CD4-positive, alpha-beta T cell (primary cell): ENCODE data around the gene CHM. TPM values are rescaled to one million over a fixed set of nuclear protein-coding genes. Genes with fewer than 3 reads are reported as not detected.

Experiments used
- ATAC-seq: fragments of 200-7000 bp; cut with Tn5 transposase; one replicate; pipeline ENCODE4 v1.10.0; 2022; ENCODE audit warnings: mild to moderate bottlenecking; ENCODE audit not compliant: poor library complexity
- CTCF ChIA-PET: fragments of 350-600 bp; sonication (Branson Sonifier 250); formaldehyde crosslinking; loops from one replicate; lab custom pipeline; 2021; ENCODE audit warnings: antibody characterized with exemption, inconsistent platforms; lab: Charles Lee
- POLR2A ChIA-PET: fragments of 350-600 bp; sonication (Branson Sonifier 250); formaldehyde crosslinking; loops from one replicate; lab custom pipeline; 2021; ENCODE audit warnings: antibody characterized with exemption, inconsistent platforms; lab: Charles Lee
- DNase-seq, 14 experiments: peaks; one replicate each; pipeline ENCODE4 v3.0.0-alpha.2; 2013 to 2020; ENCODE audit warnings: mixed read lengths in 2 of 14
- H3K27ac ChIP-seq, 2 donors: one replicate each; pipeline versions ENCODE4 v1.5.1 to v1.7.0; 2013; ENCODE audit warnings: low read length in 2 of 2, low read depth in 1 of 2, mild to moderate bottlenecking in 1 of 2
- H3K27me3 ChIP-seq, 2 experiments: 1 replicate in 1 of 2; 2 replicates in 1 of 2; pipeline versions ENCODE4 v1.6.1 to v1.7.0; 2013; ENCODE audit warnings: low read length in 2 of 2, control low read depth in 1 of 2, mild to moderate bottlenecking in 1 of 2, moderate library complexity in 1 of 2; ENCODE audit not compliant: insufficient read depth in 2 of 2, control insufficient read depth in 1 of 2
- H3K36me3 ChIP-seq: one replicate; pipeline ENCODE4 v1.6.1; 2013; ENCODE audit warnings: low read length, control low read depth; ENCODE audit not compliant: insufficient read depth
- H3K4me1 ChIP-seq: one replicate; pipeline ENCODE4 v1.6.1; 2013; ENCODE audit warnings: low read length, control low read depth; ENCODE audit not compliant: insufficient read depth
- H3K4me3 ChIP-seq: one replicate; pipeline ENCODE4 v1.5.1; 2013; ENCODE audit warnings: mild to moderate bottlenecking, low read length, moderate library complexity
- H3K9me3 ChIP-seq, 2 experiments: 1 replicate in 1 of 2; 2 replicates in 1 of 2; pipeline versions ENCODE4 v1.6.1 to v1.7.0; 2013; ENCODE audit warnings: low read length in 2 of 2, mild to moderate bottlenecking in 2 of 2, control low read depth in 1 of 2, moderate library complexity in 1 of 2; ENCODE audit not compliant: control insufficient read depth in 1 of 2, insufficient read depth in 1 of 2
- H3K27ac Mint-ChIP-seq: one replicate; pipeline ENCODE4 v1.8.0; 2020; ENCODE audit warnings: mixed read lengths
- H3K27me3 Mint-ChIP-seq: one replicate; pipeline ENCODE4 v1.8.0; 2021; ENCODE audit warnings: mixed read lengths
- H3K36me3 Mint-ChIP-seq: one replicate; pipeline ENCODE4 v1.8.0; 2021; ENCODE audit warnings: low read depth, mixed read lengths
- H3K4me1 Mint-ChIP-seq: one replicate; pipeline ENCODE4 v1.8.0; 2021; ENCODE audit warnings: low read depth, mixed read lengths
- H3K4me3 Mint-ChIP-seq: one replicate; pipeline ENCODE4 v1.8.0; 2020; ENCODE audit warnings: mild to moderate bottlenecking, mixed read lengths
- H3K9me3 Mint-ChIP-seq: one replicate; pipeline ENCODE4 v1.8.0; 2020; ENCODE audit warnings: mixed read lengths
- CTCF ChIP-seq: fragments of 200-600 bp; IDR thresholded peaks from one replicate; pipeline ENCODE4 v1.8.0; 2022; ENCODE audit warnings: antibody characterized with exemption, mild to moderate bottlenecking
- intact Hi-C, 2 experiments: fragments of 100-400 bp; cut with DNase I in 1 of 2; cut with micrococcal nuclease in 1 of 2; formaldehyde crosslinking; loops; one replicate each; pipeline versions ENCODE4 v1.15.1 to v1.9.0; 2023 to 2025; cut with DNase I, micrococcal nuclease
- total RNA-seq, 174 experiments: library from RNA in 2 of 174; stranded (reverse) in 2 of 174; gene quantifications; one replicate each; pipeline ENCODE4 v1.2.3 and lab custom pipeline; 2021 to 2026

The CHM gene
- total RNA-seq, 2 experiments from 2014 or later, result 5.1 to 6.3 TPM

GRCh38 chrX:85865324-85865723, 182.0 kb downstream of the CHM start:
- intact Hi-C loops, result no loop called here
- H3K4me3 ChIP-seq, result no peak overlapping the region
- Mint-ChIP-seq H3K4me3 (no peak overlapping the region), H3K27me3 (no peaks in the 10 kb centered on the region), H3K27ac (no peak overlapping the region), H3K36me3 (peaks cover 69% of the 10 kb centered on the region), H3K4me1 (no peaks in the 10 kb centered on the region), H3K9me3 (peaks cover 6% of the 10 kb centered on the region)
- no peaks in the 10 kb centered on the region for H3K27me3 ChIP-seq
- H3K9me3 ChIP-seq, result peaks cover 0 to 7% of the 10 kb centered on the region in 2 experiments
- TF ChIP-seq CTCF, result no peak
- no peak overlapping the region for H3K27ac ChIP-seq
- DNase-seq, result no peak
- no peak for ATAC-seq
- CTCF ChIA-PET, result no interaction called here
- no peaks in the 10 kb centered on the region for H3K4me1 ChIP-seq
- POLR2A ChIA-PET, result no interaction called here
- peaks cover 14% of the 10 kb centered on the region for H3K36me3 ChIP-seq

GRCh38 chrX:85859426-85859825, 187.9 kb downstream of the CHM start:
- H3K4me3 ChIP-seq, result no peak overlapping the region
- intact Hi-C loops, result no loop called here
- Mint-ChIP-seq H3K4me3 (no peak overlapping the region), H3K27ac (no peak overlapping the region), H3K9me3 (no peaks in the 10 kb centered on the region), H3K27me3 (no peaks in the 10 kb centered on the region), H3K4me1 (no peaks in the 10 kb centered on the region), H3K36me3 (peaks cover 12% of the 10 kb centered on the region)
- CTCF ChIA-PET, result no interaction called here
- no peaks in the 10 kb centered on the region for H3K27me3 ChIP-seq
- no peak for TF ChIP-seq CTCF
- H3K36me3 ChIP-seq, result peaks cover 3% of the 10 kb centered on the region
- no peak overlapping the region for H3K27ac ChIP-seq
- no peaks in the 10 kb centered on the region for H3K9me3 ChIP-seq
- H3K4me1 ChIP-seq, result no peaks in the 10 kb centered on the region
- DNase-seq, result no peak
- POLR2A ChIA-PET, result interaction anchor here (0.7 kb wide), 1 partner anchor 13 kb away, joined by 3 read pairs; no protein-coding TSS in a partner anchor
- ATAC-seq, result no peak

DNA sequence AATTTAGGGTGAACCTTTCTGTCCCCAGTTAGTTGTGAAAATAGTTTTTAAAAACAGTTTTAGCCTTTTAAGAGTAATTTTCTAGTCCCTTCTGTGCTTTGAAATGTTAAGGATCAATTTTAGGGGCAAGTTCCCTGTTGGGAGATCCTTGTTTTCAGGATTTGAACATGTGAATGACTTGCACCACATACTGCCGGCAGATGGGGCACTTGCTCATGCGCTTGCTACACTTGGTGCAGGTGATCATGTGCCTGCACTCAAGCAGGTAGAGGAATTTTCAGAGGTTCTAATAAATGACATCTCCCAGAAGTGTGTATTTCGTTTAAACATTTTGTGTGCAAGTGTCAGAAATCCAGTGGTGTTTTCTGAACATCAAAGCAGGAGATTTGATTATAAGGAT, 195.9 kb downstream of the CHM start:
- Histone ChIP-seq H3K27me3 (no peaks in the 10 kb centered on the region), H3K27ac (no peak overlapping the region), H3K4me3 (no peak overlapping the region), H3K36me3 (no peaks in the 10 kb centered on the region), H3K9me3 (no peaks in the 10 kb centered on the region), H3K4me1 (no peaks in the 10 kb centered on the region)
- intact Hi-C loops, result no loop called here
- Mint-ChIP-seq H3K27me3 (no peaks in the 10 kb centered on the region), H3K36me3 (no peaks in the 10 kb centered on the region), H3K4me3 (no peak overlapping the region), H3K9me3 (no peaks in the 10 kb centered on the region), H3K4me1 (no peaks in the 10 kb centered on the region), H3K27ac (no peak overlapping the region)
- DNase-seq (peak in 3 of 14 experiments; percentile 2 to 9 (median 5)), ATAC-seq (no peak)
- ChIA-PET CTCF (no interaction called here), POLR2A (no interaction called here)
- TF ChIP-seq CTCF, result no peak
